Measurements from ENCODE around the gene C1orf105.

- TF ChIP-seq CTCF (optimal IDR thresholded peaks at IDR 0.05 in 1 of 3, IDR thresholded peaks at IDR 0.05 in 1 of 3, conservative IDR thresholded peaks at IDR 0.05 in 1 of 3; ENCODE audit: extremely low read depth in 1 of 3, insufficient read depth in 2 of 3, low read length in 3 of 3) = no peak
- TF ChIP-seq EZH2 (IDR thresholded peaks at IDR 0.05; ENCODE audit: low read length) = no peak
Observed at GRCh38 chr1:172485626-172486025, 65.1 kb downstream of the C1orf105 start.

Data from keratinocyte (primary cell).